Spleen (tissue), 11 donors: ENCODE results near the gene GRIN2D. TPM values are rescaled to one million over a fixed set of nuclear protein-coding genes. Genes with fewer than 3 reads are reported as not detected.

Experiments used
- DNase-seq: peaks from one replicate; pipeline ENCODE4 v3.0.0-alpha.2; 2020
- H3K27ac ChIP-seq, 8 donors: fragments of 200-600 bp; sonication (generic) in 7 of 8; 1 replicate in 4 of 8; 2 replicates in 4 of 8; pipeline versions ENCODE4 v1.5.0 to v1.8.0; 2016 to 2021; ENCODE audit warnings: inconsistent platforms in 4 of 8, mild to moderate bottlenecking in 4 of 8, moderate library complexity in 1 of 8
- H3K27me3 ChIP-seq, 7 donors: fragments of 200-600 bp; sonication (generic) in 6 of 7; replicated peaks in 1 of 7; 1 replicate in 4 of 7; 2 replicates in 3 of 7; pipeline versions ENCODE4 v1.5.0 to v1.8.0; 2016 to 2021; ENCODE audit warnings: inconsistent platforms in 3 of 7, mild to moderate bottlenecking in 1 of 7
- H3K36me3 ChIP-seq, 6 donors: fragments of 200-600 bp; sonication (generic) in 5 of 6; 1 replicate in 4 of 6; 2 replicates in 2 of 6; pipeline versions ENCODE4 v1.5.0 to v1.8.0; 2016 to 2021; ENCODE audit warnings: inconsistent platforms in 2 of 6
- H3K4me1 ChIP-seq, 6 donors: fragments of 200-600 bp; sonication (generic) in 5 of 6; 1 replicate in 3 of 6; 2 replicates in 3 of 6; pipeline versions ENCODE4 v1.5.0 to v1.8.0; 2016 to 2021; ENCODE audit warnings: inconsistent platforms in 3 of 6
- H3K4me3 ChIP-seq, 8 donors: fragments of 200-600 bp; sonication (generic) in 7 of 8; 1 replicate in 4 of 8; 2 replicates in 4 of 8; pipeline versions ENCODE4 v1.5.0 to v1.8.0; 2016 to 2021; ENCODE audit warnings: inconsistent platforms in 4 of 8, mild to moderate bottlenecking in 4 of 8, moderate library complexity in 2 of 8
- H3K9me3 ChIP-seq, 8 donors: fragments of 200-600 bp; sonication (generic) in 7 of 8; 1 replicate in 4 of 8; 2 replicates in 4 of 8; pipeline versions ENCODE4 v1.5.0 to v1.8.0; 2016 to 2021; ENCODE audit warnings: inconsistent platforms in 4 of 8
- CTCF ChIP-seq, 11 experiments: fragments of 200-600 bp in 7 of 11; fragments of 450-650 bp in 4 of 11; sonication (generic) in 4 of 11; IDR thresholded peaks in 8 of 11; conservative IDR thresholded peaks in 3 of 11; 1 replicate in 7 of 11; 2 replicates in 4 of 11; pipeline versions ENCODE4 v1.4.0 to v1.8.0; 2016 to 2021; ENCODE audit warnings: antibody characterized with exemption in 11 of 11, inconsistent platforms in 4 of 11, mild to moderate bottlenecking in 1 of 11
- POLR2A ChIP-seq, 3 donors: fragments of 450-650 bp; IDR thresholded peaks; one replicate each; pipeline ENCODE4 v1.5.1; 2017; ENCODE audit warnings: antibody characterized with exemption in 3 of 3, mild to moderate bottlenecking in 1 of 3
- POLR2AphosphoS5 ChIP-seq, 3 donors: sonication (generic); formaldehyde crosslinking; IDR thresholded peaks; one replicate each; pipeline ENCODE4 v1.5.1; 2017; ENCODE audit warnings: antibody characterized with exemption in 3 of 3
- WGBS, 5 donors: extraction: QIAGEN DNeasy Blood & Tissue Kit in 3 of 5; methylation state at CpG; one replicate each; pipeline versions ENCODE4 v1.1.5 to v1.1.7; 2013 to 2018; 5-methylcytosine and 5-hydroxymethylcytosine counted together
- intact Hi-C: fragments of 100-400 bp; cut with DNase I; formaldehyde crosslinking; loops from one replicate; pipeline ENCODE4 v1.15.0; 2023; ENCODE audit warnings: low total_unique reads
- polyA plus RNA-seq, 3 donors: library from polyadenylated mRNA; stranded (reverse); fragments of 200-250 nt; gene quantifications; one replicate each; pipeline ENCODE4 v1.2.1, GENCODE V29; 2013
- total RNA-seq, 7 donors: library from RNA; depleted of rRNA in 3 of 7; stranded (reverse); fragments of >200 nt in 3 of 7; fragmentation: NEBNext Ultra II Directional in 4 of 7; extraction: Animal tissue kit (Norgen Biotek cat#: 25700) in 4 of 7; gene quantifications; one replicate each; pipeline versions ENCODE4 v1.1.0 to v1.2.1, GENCODE V29; 2016 to 2021
- donor health status: healthy with polysubstance abuse.
- donor health status: DM: no; HTN: no; CAD: no; lungs with moderate emphysema.
- donor health status: DM: no; HTN: no; CAD: no.
- donor health status: Bipolar disorder and iron deficiency.
- donor health status: healthy.
- donor health status: DM: no; HTN: no; CAD: no.
- donor health status: DM: yes; HTN: yes; CAD: no.

GRIN2D gene
- total and polyA plus RNA-seq, 10 donors = 0.07 to 1.2 (median 0.50) TPM

- Histone ChIP-seq H3K9me3 (peaks cover 0 to 4% (median 0%) of the 10 kb centered on the region in 8 donors), H3K27ac (peak overlapping the region in 3 of 8 donors; percentile 22 to 80 (median 59)), H3K36me3 (no peaks in the 10 kb centered on the region), H3K4me1 (peaks cover 5 to 55% (median 17%) of the 10 kb centered on the region in 6 donors), H3K27me3 (peaks cover 4 to 40% (median 23%) of the 10 kb centered on the region in 7 donors), H3K4me3 (peak overlapping the region in 1 of 8 donors; percentile 2)
- no peak for DNase-seq
- no peak for TF ChIP-seq CTCF (IDR thresholded peaks at IDR 0.05 in 8 of 11, conservative IDR thresholded peaks at IDR 0.05 in 3 of 11)
- TF ChIP-seq POLR2A (IDR thresholded peaks at IDR 0.05) = no peak
- no peak for TF ChIP-seq POLR2AphosphoS5 (IDR thresholded peaks at IDR 0.05)
- WGBS, 5 donors = 45 to 68% (median 51%) methylated on average over 14 of the region's 14 CpGs
- intact Hi-C loops = no loop called here
These were observed 6.7 kb downstream of the GRIN2D start for GRCh38 chr19:48400018-48400742.

GRCh38 chr19:48401287-48401686, 7.8 kb downstream of the GRIN2D start:
- H3K36me3 ChIP-seq = no peaks in the 10 kb centered on the region
- intact Hi-C loops = no loop called here
- peaks cover 5 to 45% (median 16%) of the 10 kb centered on the region in 6 donors for H3K4me1 ChIP-seq
- TF ChIP-seq CTCF (IDR thresholded peaks at IDR 0.05 in 8 of 11, conservative IDR thresholded peaks at IDR 0.05 in 3 of 11) = no peak
- no peak for TF ChIP-seq POLR2A (IDR thresholded peaks at IDR 0.05)
- TF ChIP-seq POLR2AphosphoS5 (IDR thresholded peaks at IDR 0.05) = no peak
- whole genome bisulfite sequencing, 5 donors = 61 to 76% (median 67%) methylated on average over 5 of the region's 5 CpGs
- H3K27me3 ChIP-seq = peaks cover 0 to 37% (median 12%) of the 10 kb centered on the region in 7 donors
- H3K9me3 ChIP-seq = peaks cover 0 to 9% (median 0%) of the 10 kb centered on the region in 8 donors
- H3K27ac ChIP-seq = no peak overlapping the region
- no peak for DNase-seq
- no peak overlapping the region for H3K4me3 ChIP-seq

GRCh38 chr19:48403606-48404005, 10.1 kb downstream of the GRIN2D start:
- Histone ChIP-seq H3K4me3 (no peak overlapping the region), H3K27ac (peak overlapping the region in 3 of 8 donors; percentile 11 to 35 (median 29)), H3K4me1 (peaks cover 0 to 26% (median 5%) of the 10 kb centered on the region in 6 donors), H3K36me3 (no peaks in the 10 kb centered on the region), H3K9me3 (peaks cover 0 to 9% (median 0%) of the 10 kb centered on the region in 8 donors), H3K27me3 (peaks cover 0 to 25% (median 0%) of the 10 kb centered on the region in 7 donors)
- peak; percentile 90 for DNase-seq
- WGBS, 5 donors = 0 to 37% (median 30%) methylated on average over 2 to 3 of the region's 3 CpGs
- intact Hi-C loops = no loop called here
- TF ChIP-seq POLR2A (IDR thresholded peaks at IDR 0.05) (no peak), POLR2AphosphoS5 (IDR thresholded peaks at IDR 0.05) (no peak), CTCF (IDR thresholded peaks at IDR 0.05 in 8 of 11, conservative IDR thresholded peaks at IDR 0.05 in 3 of 11) (no peak)

GRCh38 chr19:48405010-48405659, 11.7 kb downstream of the GRIN2D start:
- TF ChIP-seq POLR2A (IDR thresholded peaks at IDR 0.05) (no peak), CTCF (IDR thresholded peaks at IDR 0.05 in 8 of 11, conservative IDR thresholded peaks at IDR 0.05 in 3 of 11) (no peak), POLR2AphosphoS5 (IDR thresholded peaks at IDR 0.05) (no peak)
- no peak for DNase-seq
- H3K36me3 ChIP-seq = no peaks in the 10 kb centered on the region
- H3K27me3 ChIP-seq = peaks cover 0 to 22% (median 0%) of the 10 kb centered on the region in 7 donors
- H3K4me3 ChIP-seq = no peak overlapping the region
- no peak overlapping the region for H3K27ac ChIP-seq
- intact Hi-C loops = no loop called here
- peaks cover 0 to 5% (median 0%) of the 10 kb centered on the region in 8 donors for H3K9me3 ChIP-seq
- H3K4me1 ChIP-seq = peaks cover 0 to 12% (median 3%) of the 10 kb centered on the region in 6 donors
- 85 to 91% (median 88%) methylated on average over 22 to 27 of the region's 27 CpGs for WGBS, 5 donors
